GM23248 (cell line): ENCODE data around the gene CRYBA1.

ENCODE experiments used
- EZH2 ChIP-seq: fragments of 200-600 bp; sonication (generic); IDR thresholded peaks from 2 replicates; pipeline ENCODE4 v1.6.1; 2018; ENCODE audit warnings: antibody characterized with exemption, mild to moderate bottlenecking; ENCODE audit not compliant: insufficient read depth, poor library complexity, severe bottlenecking
- EZH2phosphoT487 ChIP-seq: fragments of 200-600 bp; sonication (generic); IDR thresholded peaks from 2 replicates; pipeline ENCODE4 v1.6.1; 2018; ENCODE audit warnings: antibody characterized with exemption, moderate library complexity, mild to moderate bottlenecking, low read depth; ENCODE audit not compliant: insufficient read depth

GRCh38 chr17:29294580-29294900, 47.9 kb downstream of the CRYBA1 start:
- TF ChIP-seq EZH2phosphoT487: no peak
- no peak for TF ChIP-seq EZH2
